Gastroesophageal sphincter (tissue), 3 donors: ENCODE results near the gene GRID2.

ENCODE experiments used
- CTCF ChIP-seq, 4 experiments: fragments of 200-600 bp in 2 of 4; fragments of 450-650 bp in 2 of 4; sonication (generic) in 1 of 4; IDR thresholded peaks; one replicate each; pipeline ENCODE4 v1.5.1; 2017 to 2019; ENCODE audit warnings: antibody characterized with exemption in 4 of 4, mild to moderate bottlenecking in 2 of 4, moderate library complexity in 2 of 4
- EP300 ChIP-seq: sonication (generic); formaldehyde crosslinking; IDR thresholded peaks from one replicate; pipeline ENCODE4 v1.6.1; 2017; ENCODE audit warnings: antibody characterized with exemption, mild to moderate bottlenecking
- POLR2AphosphoS5 ChIP-seq: sonication (generic); formaldehyde crosslinking; IDR thresholded peaks from one replicate; pipeline ENCODE4 v1.6.1; 2017; ENCODE audit warnings: antibody characterized with exemption

- TF ChIP-seq EP300 (no peak), POLR2AphosphoS5 (no peak), CTCF (IDR thresholded peaks at IDR 0.05) (no peak)
Observed at GRCh38 chr4:92809381-92809780, 505.6 kb downstream of the GRID2 start.
